ENCODE measurements around the gene TMPRSS11F. TPM values are rescaled to one million over a fixed set of nuclear protein-coding genes. Genes with fewer than 3 reads are reported as not detected.
A peak's percentile ranks its signal among the peaks of the same experiment; 100 is the strongest.

The TMPRSS11F gene
- total and polyA plus RNA-seq, 9 of the 15 experiments (the other 6 are each of a cell fraction or from before 2014, with no cell fraction given), result 0.03 to 0.36 (median 0.07) TPM; not detected in 2

DNA sequence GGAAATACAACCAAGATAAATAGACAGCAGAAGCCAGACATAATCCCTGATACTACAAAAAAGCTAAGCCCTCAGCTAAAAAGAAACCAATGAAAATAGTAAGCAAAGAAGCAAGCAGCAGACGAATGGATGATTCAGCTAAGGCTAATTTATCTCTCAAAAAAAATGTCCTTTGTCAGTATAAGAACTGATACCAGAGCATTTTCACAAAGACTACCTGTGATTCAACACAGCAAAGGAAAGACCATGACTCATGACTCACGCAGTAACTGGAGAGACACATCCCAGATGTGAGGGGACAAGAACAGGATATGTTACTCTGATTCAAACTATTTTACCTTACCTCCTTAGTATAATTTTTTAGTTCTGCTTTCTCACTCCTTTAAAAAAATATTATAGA lies 22.7 kb upstream of the TMPRSS11F start:
- Histone ChIP-seq H3K4me2 (ENCODE audit: insufficient read depth, low read length) (no peak overlapping the region), H3K9me1 (ENCODE audit: control insufficient read depth, insufficient read depth, low read length) (no peaks in the 10 kb centered on the region), H3K79me2 (ENCODE audit: control insufficient read depth, insufficient read depth, low read length) (no peaks in the 10 kb centered on the region), H3K4me1 (replicated peaks in 1 of 2; ENCODE audit: control insufficient read depth in 2 of 2, insufficient read depth in 2 of 2, low read length in 2 of 2) (peaks cover 4 to 7% of the 10 kb centered on the region in 2 experiments; a peak in 3 of 5 replicates), H2AFZ (ENCODE audit: low read depth, low read length) (no peak overlapping the region), H3K9me3 (replicated peaks; ENCODE audit: control insufficient read depth, insufficient read depth, low read depth, low read length) (peaks cover 1% of the 10 kb centered on the region; the same call in 1 of the 2 replicates), H3K9ac (ENCODE audit: insufficient read depth in 1 of 2, low read depth in 2 of 2, low read length in 2 of 2) (no peak overlapping the region), H3K36me3 (ENCODE audit: control insufficient read depth, insufficient read depth, low read length) (no peaks in the 10 kb centered on the region), H3K27me3 (ENCODE audit: control insufficient read depth in 2 of 2, insufficient read depth in 2 of 2, low read length in 2 of 2) (no peaks in the 10 kb centered on the region), H4K20me1 (replicated peaks; ENCODE audit: control insufficient read depth, insufficient read depth, low read length) (no peaks in the 10 kb centered on the region), H3K4me3 (no peak overlapping the region), H3K27ac (ENCODE audit: extremely low read depth, low read depth, low read length) (peak overlapping the region; percentile 18; the same call in 1 of the 3 replicates)
- POLR2A ChIA-PET, result no interaction called here
- in situ Hi-C loops (cut with MboI) (no loop called here), intact Hi-C loops (cut with micrococcal nuclease) (no loop called here)
- WGBS (ENCODE audit: insufficient coverage, low coverage, missing lambda C conversion rate), result 0% methylated on average over 2 of the region's 2 CpGs
- ATAC-seq (peak; percentile 52; the same call in 2 of the 3 replicates), DNase-seq (ENCODE audit: extremely low read depth in 1 of 4, low spot score in 3 of 4) (peak in 3 of 4 experiments; percentile 9 to 41 (median 9)), FAIRE-seq (no peak)
- no TSS peak for BruUV-seq (replicated peaks)
- CTCF ChIA-PET (ENCODE audit: low intra/inter-chr PET ratio), result no interaction called here
- TF ChIP-seq HMGN3 (IDR thresholded peaks at IDR 0.05; ENCODE audit: borderline replicate concordance, extremely low read depth, insufficient read length, low read depth, low read length), result no peak
- TF ChIP-seq JUN (IDR thresholded peaks at IDR 0.05; ENCODE audit: borderline replicate concordance, low read depth, low read length), result 0 out of 2 replicates have a peak, but pooled peaks have one; percentile 10
- no peak for TF ChIP-seq JUN (CRISPR knock-in tag; IDR thresholded peaks at IDR 0.05; ENCODE audit: borderline replicate concordance)
- no peak for TF ChIP-seq MBD2 (IDR thresholded peaks at IDR 0.05; ENCODE audit: borderline replicate concordance, low read depth)
- TF ChIP-seq BRCA1 (IDR thresholded peaks at IDR 0.05), result no peak
- no peak for TF ChIP-seq BRCA1 (CRISPR knock-in tag; IDR thresholded peaks at IDR 0.05)
- TF ChIP-seq SAFB2 (IDR thresholded peaks at IDR 0.05; ENCODE audit: borderline replicate concordance, low read depth, low read length, severe bottlenecking), result no peak
- no peak for TF ChIP-seq RNF219 (CRISPR knock-in tag; IDR thresholded peaks at IDR 0.05)
- TF ChIP-seq BRD9 (IDR thresholded peaks at IDR 0.05; ENCODE audit: low read depth, partially characterized antibody), result no peak
- TF ChIP-seq ZNF212 (CRISPR knock-in tag; IDR thresholded peaks at IDR 0.05), result no peak
- peak; percentile 53 for TF ChIP-seq SMARCA4 (IDR thresholded peaks at IDR 0.05)
- TF ChIP-seq, protein P1, sequence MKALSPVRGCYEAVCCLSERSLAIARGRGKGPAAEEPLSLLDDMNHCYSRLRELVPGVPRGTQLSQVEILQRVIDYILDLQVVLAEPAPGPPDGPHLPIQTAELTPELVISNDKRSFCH (CRISPR knock-in tag; IDR thresholded peaks at IDR 0.05), result no peak
- TF ChIP-seq, protein P1 (tag; IDR thresholded peaks at IDR 0.05), result no peak
- 0 out of 2 replicates have a peak, but pooled peaks have one; percentile 26 for TF ChIP-seq NFE2 (IDR thresholded peaks at IDR 0.05; ENCODE audit: low read depth)
- no peak for TF ChIP-seq NUFIP1 (IDR thresholded peaks at IDR 0.05; ENCODE audit: partially characterized antibody)
- TF ChIP-seq SPI1 (IDR thresholded peaks at IDR 0.05; ENCODE audit: borderline replicate concordance, low read depth, low read length), result no peak
- TF ChIP-seq GABPB1 (CRISPR knock-in tag; IDR thresholded peaks at IDR 0.05), result no peak
- no peak for TF ChIP-seq ETS2 (tag; IDR thresholded peaks at IDR 0.05; ENCODE audit: borderline replicate concordance, poor library complexity, severe bottlenecking)
- no peak for TF ChIP-seq NCOA2 (IDR thresholded peaks at IDR 0.05; ENCODE audit: partially characterized antibody in 2 of 2)
- no peak for TF ChIP-seq RAD51 (IDR thresholded peaks at IDR 0.05; ENCODE audit: borderline replicate concordance, low read depth)
- TF ChIP-seq ZNF3 (CRISPR knock-in tag; IDR thresholded peaks at IDR 0.05), result no peak
- TF ChIP-seq SUPT5H (IDR thresholded peaks at IDR 0.05), result no peak
- TF ChIP-seq CBX8 (IDR thresholded peaks at IDR 0.05; ENCODE audit: borderline replicate concordance, extremely low read depth, low read depth, low read length, poor library complexity, severe bottlenecking), result no peak
- TF ChIP-seq SP1 (CRISPR knock-in tag; IDR thresholded peaks at IDR 0.05), result no peak

Measured in K562 (cell line).